NB4 (cell line): ENCODE data around the gene CALCOCO1.
"Not testable (repeated sequence)": the region's sequence is repeated elsewhere in the genome, so short reads cannot be mapped to it uniquely, and the experiment has no call there.

Source experiments
- DNase-seq: peaks from one replicate; pipeline ENCODE4 v3.0.0; 2010; ENCODE audit warnings: low read depth
- H3K4me3 ChIP-seq: one replicate; pipeline ENCODE4 v1.5.1; 2011; ENCODE audit warnings: mild to moderate bottlenecking, low read depth, low read length, moderate library complexity
- MYC ChIP-seq: IDR thresholded peaks from 2 replicates; pipeline ENCODE4 v1.6.1; 2011; ENCODE audit warnings: low read depth, low read length
- POLR2A ChIP-seq: IDR thresholded peaks from 2 replicates; pipeline ENCODE4 v1.6.1; 2011; ENCODE audit warnings: mild to moderate bottlenecking; ENCODE audit not compliant: insufficient read length; ENCODE audit errors: extremely low read depth
- TF ChIP-seq, protein P1 (sequence below): IDR thresholded peaks from 2 replicates; pipeline ENCODE4 v1.6.1; 2011; ENCODE audit warnings: low read depth, low read length
- TF ChIP-seq, protein P2 (sequence below): IDR thresholded peaks from one replicate; pipeline ENCODE4 v1.5.1; 2012; ENCODE audit warnings: low read depth, low read length

The CALCOCO1 gene

GRCh38 chr12:53722450-53723041, 4.7 kb downstream of the CALCOCO1 start:
- TF ChIP-seq, protein P1, sequence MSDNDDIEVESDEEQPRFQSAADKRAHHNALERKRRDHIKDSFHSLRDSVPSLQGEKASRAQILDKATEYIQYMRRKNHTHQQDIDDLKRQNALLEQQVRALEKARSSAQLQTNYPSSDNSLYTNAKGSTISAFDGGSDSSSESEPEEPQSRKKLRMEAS = no peak
- TF ChIP-seq, protein P2, sequence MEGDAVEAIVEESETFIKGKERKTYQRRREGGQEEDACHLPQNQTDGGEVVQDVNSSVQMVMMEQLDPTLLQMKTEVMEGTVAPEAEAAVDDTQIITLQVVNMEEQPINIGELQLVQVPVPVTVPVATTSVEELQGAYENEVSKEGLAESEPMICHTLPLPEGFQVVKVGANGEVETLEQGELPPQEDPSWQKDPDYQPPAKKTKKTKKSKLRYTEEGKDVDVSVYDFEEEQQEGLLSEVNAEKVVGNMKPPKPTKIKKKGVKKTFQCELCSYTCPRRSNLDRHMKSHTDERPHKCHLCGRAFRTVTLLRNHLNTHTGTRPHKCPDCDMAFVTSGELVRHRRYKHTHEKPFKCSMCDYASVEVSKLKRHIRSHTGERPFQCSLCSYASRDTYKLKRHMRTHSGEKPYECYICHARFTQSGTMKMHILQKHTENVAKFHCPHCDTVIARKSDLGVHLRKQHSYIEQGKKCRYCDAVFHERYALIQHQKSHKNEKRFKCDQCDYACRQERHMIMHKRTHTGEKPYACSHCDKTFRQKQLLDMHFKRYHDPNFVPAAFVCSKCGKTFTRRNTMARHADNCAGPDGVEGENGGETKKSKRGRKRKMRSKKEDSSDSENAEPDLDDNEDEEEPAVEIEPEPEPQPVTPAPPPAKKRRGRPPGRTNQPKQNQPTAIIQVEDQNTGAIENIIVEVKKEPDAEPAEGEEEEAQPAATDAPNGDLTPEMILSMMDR = no peak
- no peak for TF ChIP-seq MYC
- TF ChIP-seq POLR2A = no peak
- no peak for DNase-seq
- no peak overlapping the region for H3K4me3 ChIP-seq

DNA sequence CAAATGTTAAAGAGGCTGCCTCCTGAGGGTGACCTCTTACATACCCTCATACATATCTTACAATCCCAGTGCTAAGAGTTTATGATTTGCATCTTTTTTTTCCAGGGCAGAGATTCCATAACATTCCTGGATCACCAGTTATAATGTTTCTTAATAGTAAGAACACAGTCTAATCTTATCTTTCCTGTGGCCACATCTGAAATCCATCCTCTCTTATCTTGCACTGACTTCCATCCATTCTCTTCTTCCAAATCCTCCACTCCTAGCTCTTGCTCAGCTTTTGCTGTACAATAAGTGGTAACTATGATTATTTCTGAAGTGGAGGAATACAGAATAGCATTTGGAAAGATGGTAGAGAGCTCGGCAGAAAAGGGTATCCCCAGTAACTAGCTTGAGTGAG, 6.3 kb downstream of the CALCOCO1 start:
- H3K4me3 ChIP-seq = no peak overlapping the region
- TF ChIP-seq POLR2A = no peak
- TF ChIP-seq, protein P1 = no peak
- TF ChIP-seq, protein P2 = no peak
- no peak for TF ChIP-seq MYC
- no peak for DNase-seq

DNA sequence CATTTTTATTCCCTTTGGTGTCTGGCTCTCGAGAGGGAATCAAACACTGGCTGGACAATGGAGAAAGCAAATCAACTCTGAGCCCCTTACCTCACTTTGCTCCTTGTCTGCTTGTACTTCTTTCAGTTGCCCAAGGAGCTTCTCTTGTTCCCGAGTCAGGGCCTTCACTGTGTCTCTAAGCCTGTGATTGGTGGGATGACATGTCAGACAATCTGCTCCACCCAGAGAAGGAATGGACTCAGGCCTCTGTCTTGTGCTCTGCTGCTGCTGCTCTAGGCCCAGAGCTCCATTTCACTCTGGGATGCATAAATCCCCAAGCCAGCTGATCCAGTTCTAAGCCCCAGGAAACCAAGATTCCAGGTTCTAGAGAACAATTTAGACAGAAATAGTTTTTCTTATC, 7.6 kb downstream of the CALCOCO1 start:
- TF ChIP-seq, protein P2 = no peak
- TF ChIP-seq, protein P1 = no peak
- TF ChIP-seq POLR2A (no peak), MYC (no peak)
- no peak overlapping the region for H3K4me3 ChIP-seq
- DNase-seq = no peak

GRCh38 chr12:53718567-53718966, 8.7 kb downstream of the CALCOCO1 start:
- H3K4me3 ChIP-seq, DNase-seq: not testable (repeated sequence)

GRCh38 chr12:53717319-53717718, 9.9 kb downstream of the CALCOCO1 start:
- H3K4me3 ChIP-seq = no peak overlapping the region
- no peak for DNase-seq
- TF ChIP-seq POLR2A = no peak
- TF ChIP-seq, protein P1 = no peak
- TF ChIP-seq MYC = no peak
- TF ChIP-seq, protein P2 = no peak

DNA sequence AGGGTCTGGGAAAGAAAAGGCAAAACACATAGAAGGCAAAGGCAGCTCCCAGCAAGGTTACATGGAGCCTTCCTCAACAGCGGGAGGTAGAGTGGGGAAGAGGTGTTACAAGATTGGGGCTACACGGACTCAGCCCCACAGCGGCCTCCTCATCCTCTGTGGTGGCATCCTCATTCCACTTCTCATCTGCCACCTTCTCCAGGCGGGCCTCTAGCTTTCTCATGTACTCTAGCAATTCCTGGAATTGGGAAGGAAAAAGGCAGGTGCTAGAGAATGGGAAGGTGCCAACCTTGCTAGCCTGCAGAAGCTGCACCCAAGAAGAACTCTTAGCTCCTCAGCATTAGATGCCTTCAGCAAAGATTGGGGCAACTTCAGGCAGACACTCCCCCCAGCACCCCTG, 13.2 kb downstream of the CALCOCO1 start:
- DNase-seq = no peak
- TF ChIP-seq POLR2A (no peak), MYC (no peak)
- H3K4me3 ChIP-seq = no peak overlapping the region

DNA sequence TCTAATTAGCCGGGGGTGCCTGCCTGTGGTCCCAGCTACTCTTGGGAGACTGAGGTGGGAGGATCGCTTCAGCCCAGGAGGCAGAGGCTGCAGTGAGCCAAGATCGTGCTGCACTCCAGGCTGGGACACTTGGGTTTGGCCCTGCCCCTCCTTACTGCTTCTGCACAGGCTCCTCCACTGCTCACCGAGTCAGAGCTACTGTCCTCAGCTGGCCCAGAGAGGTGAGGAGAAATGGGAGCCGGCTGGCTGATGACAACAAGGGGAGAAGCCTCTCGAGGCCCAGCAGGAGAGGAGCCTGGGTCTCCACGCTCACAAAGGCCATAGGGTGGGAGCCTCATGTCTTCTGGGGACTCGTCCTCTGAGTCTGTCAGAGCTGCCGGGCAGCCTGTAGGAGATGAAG, 13.7 kb downstream of the CALCOCO1 start:
- no peak overlapping the region for H3K4me3 ChIP-seq
- TF ChIP-seq, protein P2 = no peak
- no peak for TF ChIP-seq MYC
- TF ChIP-seq POLR2A = no peak
- TF ChIP-seq, protein P1 = no peak
- no peak for DNase-seq
